Daoy (cell line): ENCODE results near the gene ME1. TPM values are rescaled to one million over a fixed set of nuclear protein-coding genes. Genes with fewer than 3 reads are reported as not detected.
"Not testable (repeated sequence)": the region's sequence is repeated elsewhere in the genome, so short reads cannot be mapped to it uniquely, and the experiment has no call there.

Source experiments
- DNase-seq: peaks from one replicate; pipeline ENCODE4 v3.0.0-alpha.2; 2015; ENCODE audit warnings: low read depth
- total RNA-seq: library from RNA; depleted of rRNA; stranded (reverse); fragments of >200 nt; shearing (Covaris generic); gene quantifications from 2 replicates; pipeline ENCODE4 v1.2.3, GENCODE V29; 2014; rRNA removed

ME1 gene
- total RNA-seq, 1 experiment from 2014 or later: 22.4 TPM

GRCh38 chr6:83191974-83192373 lies 238.9 kb downstream of the ME1 start:
- not testable (repeated sequence) for DNase-seq

GRCh38 chr6:83190626-83191025 lies 240.2 kb downstream of the ME1 start:
- DNase-seq: no peak

GRCh38 chr6:83188501-83188900 lies 242.3 kb downstream of the ME1 start:
- no peak for DNase-seq

GRCh38 chr6:83185096-83185495 lies 245.8 kb downstream of the ME1 start:
- DNase-seq: no peak

GRCh38 chr6:83183082-83183828 lies 247.6 kb downstream of the ME1 start:
- DNase-seq: peak; percentile 91

GRCh38 chr6:83182114-83182513 lies 248.7 kb downstream of the ME1 start:
- no peak for DNase-seq

- no peak for DNase-seq
These were observed 250.4 kb downstream of the ME1 start for GRCh38 chr6:83180426-83180950.

- no peak for DNase-seq
These were observed 254.6 kb downstream of the ME1 start for GRCh38 chr6:83176246-83176645.

GRCh38 chr6:83169511-83169910 lies 261.3 kb downstream of the ME1 start:
- DNase-seq: no peak

- DNase-seq: no peak
These were observed 261.7 kb downstream of the ME1 start for GRCh38 chr6:83169106-83169505.

GRCh38 chr6:83168556-83168955 lies 262.3 kb downstream of the ME1 start:
- no peak for DNase-seq

GRCh38 chr6:83167726-83168278 lies 263.0 kb downstream of the ME1 start:
- no peak for DNase-seq

Other genes with a start within 250 kb of the ME1 start
- gene PGM3, start 237.8 kb downstream of the ME1 start, total RNA-seq: 59.8 and 77.3 TPM in 2 replicates
- 0.97 and 2.6 TPM in 2 replicates for gene RWDD2A, start 237.7 kb downstream of the ME1 start, total RNA-seq
- not detected in 2 replicates for gene PRSS35, start 81.5 kb upstream of the ME1 start, total RNA-seq